AG09319 (cell line): ENCODE results near the gene FGD3.

Experiments
- DNase-seq: peaks from one replicate; pipeline ENCODE4 v3.0.0-alpha.2; 2010; ENCODE audit warnings: low read depth; ENCODE audit errors: extremely low read depth
- CTCF ChIP-seq: IDR thresholded peaks from 2 replicates; pipeline ENCODE4 v1.5.1; 2011; ENCODE audit warnings: low read depth, mild to moderate bottlenecking, inconsistent platforms, low read length, moderate library complexity

Gene FGD3

DNA sequence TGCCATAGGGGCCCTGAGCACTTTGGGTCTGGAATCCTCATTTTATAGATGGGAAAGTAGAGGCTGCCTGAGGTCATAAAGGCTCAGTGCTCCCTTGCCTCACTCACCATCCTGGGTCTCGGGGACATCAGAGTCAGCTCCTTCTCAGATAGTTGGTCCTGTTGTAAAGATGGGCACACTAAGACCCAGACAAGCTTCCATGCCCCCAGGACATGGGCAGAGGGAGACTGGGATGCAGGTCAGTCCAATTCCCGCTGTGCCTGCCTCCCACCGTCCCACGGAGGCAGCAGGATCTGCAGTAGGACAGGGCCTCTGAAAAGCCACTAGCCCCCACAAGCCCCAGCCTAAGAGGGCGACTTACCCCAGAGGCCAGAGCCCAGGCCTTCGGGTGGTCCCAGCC is 92.1 kb downstream of the FGD3 start:
- TF ChIP-seq CTCF: no peak
- DNase-seq: no peak

GRCh38 chr9:93039976-93040375 is 92.7 kb downstream of the FGD3 start:
- no peak for TF ChIP-seq CTCF
- no peak for DNase-seq

- no peak for TF ChIP-seq CTCF
- no peak for DNase-seq
Observed at GRCh38 chr9:93040409-93040808, 93.1 kb downstream of the FGD3 start.

DNA sequence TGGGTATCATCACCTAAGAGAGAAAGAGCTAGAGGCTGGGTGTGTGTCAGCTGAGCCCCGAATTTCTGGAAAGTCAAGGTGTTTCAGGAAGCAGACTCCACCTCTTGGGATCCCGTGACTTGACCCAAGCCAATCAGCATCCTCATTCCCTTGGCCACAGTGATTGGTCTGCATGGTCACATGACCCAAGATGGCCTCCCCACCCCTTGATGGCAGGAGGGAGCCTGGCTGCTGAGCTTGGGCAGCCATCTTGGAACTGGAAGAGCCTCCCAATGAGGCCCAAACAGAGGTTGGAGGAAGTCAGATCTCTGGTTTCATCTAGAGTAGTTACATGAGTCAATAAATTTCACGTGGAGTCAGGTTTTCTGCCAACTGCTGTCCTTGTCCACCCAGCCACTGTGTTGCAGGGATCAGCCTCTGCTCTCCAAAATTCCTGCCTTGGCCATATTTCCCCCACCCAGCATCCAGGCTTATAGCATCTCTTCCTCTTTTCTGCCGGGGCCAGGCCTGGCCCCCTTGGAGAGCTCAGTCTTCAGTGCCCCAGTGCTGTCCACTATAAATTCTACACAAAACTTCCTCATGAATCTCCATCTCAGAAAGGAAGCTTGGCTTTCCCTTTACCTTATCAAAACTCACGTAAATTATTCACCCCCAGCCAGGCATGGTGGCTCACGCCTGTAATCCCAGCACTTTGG is 93.9 kb downstream of the FGD3 start:
- DNase-seq: no peak

DNA sequence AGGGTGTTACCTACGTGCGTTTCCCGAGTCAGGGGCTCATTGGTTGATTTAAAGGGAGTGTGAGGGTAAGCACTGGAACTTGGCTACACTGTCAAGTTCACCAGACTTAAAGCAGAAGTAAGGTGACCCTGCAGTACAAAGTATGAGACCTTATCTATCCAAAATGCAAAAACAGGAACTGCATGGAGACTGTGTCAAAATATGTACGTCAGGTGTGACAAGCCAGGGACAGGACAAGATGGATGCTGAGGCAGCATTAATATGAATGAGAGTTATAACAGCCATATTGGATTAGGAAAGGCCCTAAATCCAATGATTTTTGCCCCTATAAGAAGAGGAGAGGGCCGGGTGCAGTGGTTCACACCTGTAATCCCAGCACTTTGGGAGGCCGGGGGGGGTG is 95.8 kb downstream of the FGD3 start:
- TF ChIP-seq CTCF: no peak
- DNase-seq: no peak

More for the DNA sequence above, 93.9 kb downstream of the FGD3 start:
- TF ChIP-seq CTCF: no peak

DNA sequence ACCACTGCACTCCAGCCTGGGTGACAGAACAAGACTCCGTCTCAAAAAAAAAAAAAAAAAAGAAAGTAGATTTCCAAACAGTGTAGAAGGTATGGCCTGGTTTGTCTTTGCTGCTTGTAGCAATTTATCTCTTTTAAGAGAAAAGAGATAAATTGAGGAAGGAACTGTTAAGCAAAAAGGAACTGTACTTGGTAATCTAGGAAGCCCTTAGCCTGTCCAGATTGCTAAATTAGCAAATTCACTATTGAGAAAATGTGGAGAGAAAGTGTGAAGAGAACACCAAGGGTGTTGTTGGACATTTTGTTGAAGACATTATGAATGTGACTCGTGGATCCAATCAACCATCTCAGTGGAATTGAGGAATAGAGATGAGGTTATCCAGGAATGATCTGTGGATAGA is 98.2 kb downstream of the FGD3 start:
- no peak for TF ChIP-seq CTCF
- DNase-seq: no peak

DNA sequence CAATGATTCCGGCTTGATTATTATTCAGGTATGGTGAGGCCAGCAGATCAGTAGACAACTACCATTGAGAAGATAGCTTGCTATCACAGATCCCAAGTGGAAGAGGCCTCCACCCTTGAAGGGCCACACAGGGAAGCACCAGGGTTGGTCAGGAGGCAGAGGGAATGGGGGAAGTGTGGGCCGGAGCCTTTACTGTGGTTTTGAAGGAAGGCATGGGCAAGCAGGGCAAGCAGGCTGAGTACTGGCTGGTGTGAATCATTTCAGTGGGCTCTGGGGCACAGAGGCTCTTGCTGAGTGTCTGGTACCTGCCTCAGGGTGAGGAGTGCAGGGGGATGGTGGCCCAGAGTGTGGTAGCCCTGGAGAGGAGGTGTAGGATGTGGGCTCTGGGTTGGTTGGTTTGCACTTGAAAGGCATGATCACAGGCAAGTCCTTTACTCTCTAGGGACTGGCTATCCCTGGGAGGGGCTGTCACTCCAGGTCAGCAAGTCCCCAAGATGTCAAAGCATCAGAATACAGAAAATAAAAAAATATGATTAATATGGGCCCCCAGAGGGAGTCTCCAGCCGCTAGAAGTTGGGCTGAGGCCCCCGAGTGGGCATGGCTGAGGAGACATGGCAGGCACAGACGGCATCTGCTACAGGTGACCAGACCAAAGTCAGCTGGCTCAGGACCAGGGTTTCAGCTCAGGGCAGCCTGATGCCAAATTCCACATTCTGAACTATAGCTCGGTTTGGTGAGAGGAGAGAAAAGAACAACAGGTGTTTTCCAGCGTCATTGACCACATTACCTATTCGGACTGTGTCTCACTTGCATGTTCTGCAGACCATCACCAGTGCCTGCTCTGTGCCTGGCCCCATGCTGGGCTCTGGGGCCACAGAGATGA is 101.5 kb downstream of the FGD3 start:
- TF ChIP-seq CTCF: no peak

More for the DNA sequence above, 101.5 kb downstream of the FGD3 start:
- DNase-seq: no peak
